IPS-15b (cell line): Measurements from ENCODE around the gene CERS4.
A peak's percentile ranks its signal among the peaks of the same experiment; 100 is the strongest.

Source experiments
- H3K27me3 ChIP-seq: one replicate; pipeline ENCODE4 v1.6.1; 2013; ENCODE audit warnings: low read length; ENCODE audit not compliant: control insufficient read depth, insufficient read depth
- H3K36me3 ChIP-seq: one replicate; pipeline ENCODE4 v1.6.1; 2013; ENCODE audit warnings: low read length; ENCODE audit not compliant: control insufficient read depth, insufficient read depth
- H3K4me1 ChIP-seq: one replicate; pipeline ENCODE4 v1.6.1; 2013; ENCODE audit warnings: mild to moderate bottlenecking, low read length; ENCODE audit not compliant: control insufficient read depth, insufficient read depth
- H3K4me3 ChIP-seq: one replicate; pipeline ENCODE4 v1.5.1; 2013; ENCODE audit warnings: low read depth, low read length
- H3K9ac ChIP-seq: one replicate; pipeline ENCODE4 v1.6.1; 2013; ENCODE audit warnings: low read depth, mild to moderate bottlenecking, low read length
- H3K9me3 ChIP-seq: one replicate; pipeline ENCODE4 v1.6.1; 2013; ENCODE audit warnings: mild to moderate bottlenecking, low read length; ENCODE audit not compliant: control insufficient read depth, insufficient read depth

Gene CERS4

GRCh38 chr19:8208922-8209461 is at the start of gene CERS4:
TSS of gene CERS4 (plus strand) at chr19:8209370. CDS start at chr19:8251077, 41,707 bp downstream.
- no peaks in the 10 kb centered on the region for H3K27me3 ChIP-seq
- H3K9me3 ChIP-seq, result no peaks in the 10 kb centered on the region
- H3K36me3 ChIP-seq, result peaks cover 12% of the 10 kb centered on the region
- H3K9ac ChIP-seq, result peak within 1 kb of the TSS; percentile 73
- H3K4me1 ChIP-seq, result peaks cover 9% of the 10 kb centered on the region
- peak within 1 kb of the TSS; percentile 93 for H3K4me3 ChIP-seq

- no peak overlapping the region for H3K4me3 ChIP-seq
- no peaks in the 10 kb centered on the region for H3K9me3 ChIP-seq
- H3K36me3 ChIP-seq, result no peaks in the 10 kb centered on the region
- H3K9ac ChIP-seq, result no peak overlapping the region
- no peaks in the 10 kb centered on the region for H3K27me3 ChIP-seq
- H3K4me1 ChIP-seq, result no peaks in the 10 kb centered on the region
These were observed 48.0 kb upstream of the CERS4 start for GRCh38 chr19:8161135-8161646.

GRCh38 chr19:8163759-8164158 is 45.4 kb upstream of the CERS4 start:
- Histone ChIP-seq H3K27me3 (no peaks in the 10 kb centered on the region), H3K9ac (no peak overlapping the region), H3K4me3 (no peak overlapping the region), H3K9me3 (no peaks in the 10 kb centered on the region), H3K4me1 (no peaks in the 10 kb centered on the region), H3K36me3 (no peaks in the 10 kb centered on the region)

- H3K9ac ChIP-seq, result no peak overlapping the region
- no peaks in the 10 kb centered on the region for H3K9me3 ChIP-seq
- H3K36me3 ChIP-seq, result no peaks in the 10 kb centered on the region
- no peaks in the 10 kb centered on the region for H3K27me3 ChIP-seq
- no peaks in the 10 kb centered on the region for H3K4me1 ChIP-seq
- H3K4me3 ChIP-seq, result no peak overlapping the region
These were observed 41.2 kb upstream of the CERS4 start for GRCh38 chr19:8167985-8168384.

- Histone ChIP-seq H3K9ac (no peak overlapping the region), H3K4me3 (no peak overlapping the region), H3K9me3 (no peaks in the 10 kb centered on the region), H3K36me3 (no peaks in the 10 kb centered on the region), H3K4me1 (no peaks in the 10 kb centered on the region), H3K27me3 (no peaks in the 10 kb centered on the region)
These were observed 40.6 kb upstream of the CERS4 start for GRCh38 chr19:8168537-8168936.

- H3K9me3 ChIP-seq, result no peaks in the 10 kb centered on the region
- no peak overlapping the region for H3K9ac ChIP-seq
- no peak overlapping the region for H3K4me3 ChIP-seq
- no peaks in the 10 kb centered on the region for H3K4me1 ChIP-seq
- H3K36me3 ChIP-seq, result no peaks in the 10 kb centered on the region
- H3K27me3 ChIP-seq, result no peaks in the 10 kb centered on the region
These were observed 34.5 kb upstream of the CERS4 start for GRCh38 chr19:8174706-8175105.

DNA sequence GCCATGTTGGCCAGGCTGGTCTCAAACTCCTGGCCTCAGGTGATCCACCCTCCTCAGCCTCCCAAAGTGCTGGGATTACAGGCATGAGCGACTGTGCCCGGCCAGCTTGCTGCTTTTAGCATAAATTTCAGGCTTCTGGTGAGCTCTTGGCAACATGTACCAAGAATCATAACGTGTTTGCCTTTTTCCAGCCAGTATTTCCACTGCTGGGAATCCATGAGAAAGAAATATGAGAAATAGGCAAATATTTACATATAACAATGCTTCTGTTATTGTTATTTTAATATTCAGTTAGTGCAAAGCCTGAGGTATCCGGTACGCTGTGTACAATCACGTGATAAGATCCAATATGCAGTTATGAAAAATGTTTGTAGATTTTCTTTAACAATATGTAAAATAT is 29.2 kb upstream of the CERS4 start:
- Histone ChIP-seq H3K36me3 (no peaks in the 10 kb centered on the region), H3K9me3 (no peaks in the 10 kb centered on the region), H3K4me1 (no peaks in the 10 kb centered on the region), H3K9ac (no peak overlapping the region), H3K4me3 (no peak overlapping the region), H3K27me3 (no peaks in the 10 kb centered on the region)

DNA sequence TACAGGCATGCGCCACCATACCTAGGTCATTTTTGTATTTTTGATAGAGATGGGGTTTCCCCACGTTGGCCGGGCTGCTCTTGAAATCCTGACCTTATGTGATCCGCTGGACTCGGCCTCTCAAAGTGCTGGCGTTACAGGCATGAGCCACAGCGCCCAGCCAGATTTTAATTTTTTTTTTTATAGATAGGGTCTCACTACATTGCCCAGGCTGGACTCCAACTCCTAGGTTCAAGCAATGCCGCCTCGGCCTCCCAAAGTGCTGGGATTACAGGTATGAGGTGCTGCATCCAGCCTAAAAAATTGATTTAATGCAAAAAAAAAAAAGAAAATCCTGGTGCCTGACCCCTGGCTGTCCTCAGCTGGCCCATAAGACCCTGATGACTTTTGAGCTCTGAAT is 24.9 kb upstream of the CERS4 start:
- H3K9me3 ChIP-seq, result no peaks in the 10 kb centered on the region
- no peaks in the 10 kb centered on the region for H3K4me1 ChIP-seq
- no peak overlapping the region for H3K9ac ChIP-seq
- no peaks in the 10 kb centered on the region for H3K27me3 ChIP-seq
- no peak overlapping the region for H3K4me3 ChIP-seq
- H3K36me3 ChIP-seq, result no peaks in the 10 kb centered on the region

DNA sequence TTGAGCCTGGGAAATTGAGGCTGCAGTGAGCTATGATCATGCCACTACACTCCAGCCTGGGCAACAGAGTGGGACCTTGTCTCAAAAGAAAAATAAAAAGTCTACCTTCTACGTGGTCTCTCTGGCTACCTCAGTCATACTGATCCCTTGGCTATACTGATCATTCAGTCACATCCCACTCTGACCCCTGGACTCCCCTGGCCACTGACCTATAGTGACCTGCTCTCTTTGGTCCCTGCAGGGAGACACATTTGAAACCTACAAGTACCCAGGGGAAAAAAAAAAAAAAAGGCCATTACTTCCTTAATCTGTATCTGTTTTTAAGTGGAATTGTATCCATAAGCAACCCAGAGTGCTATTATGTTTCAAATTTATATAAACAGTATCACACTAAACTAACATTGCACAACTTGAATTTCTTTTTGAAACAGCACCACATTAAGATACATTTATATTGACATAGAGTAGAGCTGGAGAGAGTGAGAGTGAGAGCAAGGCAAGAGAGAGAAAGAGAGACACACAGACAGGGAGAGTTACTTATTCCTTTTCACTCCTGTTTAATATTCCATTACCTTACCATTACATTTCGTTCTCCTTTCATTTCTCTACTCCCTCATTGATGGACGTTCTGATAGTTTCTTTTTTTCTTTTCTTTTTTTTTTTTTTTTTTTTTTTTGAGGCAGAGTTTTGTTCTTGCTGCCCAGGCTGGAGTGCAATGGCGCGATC is 23.7 kb upstream of the CERS4 start:
- Histone ChIP-seq H3K4me3 (no peak overlapping the region), H3K9ac (no peak overlapping the region), H3K9me3 (no peaks in the 10 kb centered on the region), H3K27me3 (no peaks in the 10 kb centered on the region), H3K36me3 (no peaks in the 10 kb centered on the region), H3K4me1 (no peaks in the 10 kb centered on the region)

DNA sequence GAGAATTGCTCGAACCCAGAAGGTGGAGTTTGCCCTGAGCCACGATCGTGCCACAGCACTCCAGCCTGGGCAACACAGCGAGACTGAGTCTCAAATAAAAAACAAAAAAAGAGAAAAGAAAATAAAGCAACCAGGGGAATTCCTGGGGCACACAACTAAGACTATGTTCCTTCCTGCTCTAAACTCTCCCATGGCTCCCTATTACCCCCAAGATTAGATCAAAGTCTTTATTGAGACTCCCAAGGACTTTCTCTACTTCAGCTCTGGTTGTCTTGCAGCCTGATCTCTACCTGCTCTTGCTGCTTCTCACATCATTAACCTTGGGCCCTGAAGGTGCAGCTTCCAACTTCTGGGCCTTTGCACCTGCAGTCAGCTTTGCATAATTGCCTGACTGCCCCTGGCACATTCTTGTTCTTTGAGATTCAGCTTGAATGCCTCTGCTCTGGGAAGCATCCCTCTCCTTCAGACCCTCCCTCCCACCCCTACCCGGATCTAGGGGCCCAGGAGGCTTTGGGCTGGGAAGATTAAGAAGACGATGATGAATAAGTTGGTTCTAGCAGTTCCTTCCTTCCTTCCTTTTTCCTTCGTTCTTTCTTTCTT is 16.8 kb upstream of the CERS4 start:
- H3K4me3 ChIP-seq, result no peak overlapping the region
- H3K9ac ChIP-seq, result no peak overlapping the region
- no peaks in the 10 kb centered on the region for H3K27me3 ChIP-seq
- no peaks in the 10 kb centered on the region for H3K9me3 ChIP-seq
- no peaks in the 10 kb centered on the region for H3K36me3 ChIP-seq
- peaks cover 3% of the 10 kb centered on the region for H3K4me1 ChIP-seq

GRCh38 chr19:8194528-8195267 is 14.5 kb upstream of the CERS4 start:
- H3K27me3 ChIP-seq, result no peaks in the 10 kb centered on the region
- H3K36me3 ChIP-seq, result no peaks in the 10 kb centered on the region
- no peak overlapping the region for H3K9ac ChIP-seq
- H3K9me3 ChIP-seq, result no peaks in the 10 kb centered on the region
- peaks cover 3% of the 10 kb centered on the region for H3K4me1 ChIP-seq
- no peak overlapping the region for H3K4me3 ChIP-seq
